ENCODE measurements around the gene DNAAF1. TPM values are rescaled to one million over a fixed set of nuclear protein-coding genes. Genes with fewer than 3 reads are reported as not detected.
"Not testable (repeated sequence)": the region's sequence is repeated elsewhere in the genome, so short reads cannot be mapped to it uniquely, and the experiment has no call there.

The DNAAF1 gene
- polyA plus RNA-seq, 1 of the 3 experiments (the other 2 are of a cell fraction), result 0.35 TPM

DNA sequence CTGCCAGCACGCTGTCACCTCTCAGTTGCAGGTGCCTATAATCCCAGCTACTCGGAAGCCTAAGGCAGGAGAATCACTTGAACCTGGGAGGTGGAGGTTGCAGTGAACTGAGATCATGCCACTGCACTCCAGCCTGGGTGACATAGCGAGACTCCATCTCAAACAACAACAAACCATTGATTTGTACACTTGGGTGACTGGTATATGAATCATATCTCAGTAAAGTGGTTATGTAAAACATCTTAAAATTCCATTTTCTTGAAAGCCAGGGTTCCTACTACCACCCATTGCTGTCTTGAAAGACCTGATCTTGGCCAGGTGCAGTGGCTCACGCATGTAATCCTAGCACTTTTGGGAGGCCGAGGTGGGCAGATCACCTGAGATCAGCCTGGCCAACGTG, 60.0 kb downstream of the DNAAF1 start:
- H3K4me3 ChIP-seq (ENCODE audit: low read depth in 2 of 2, low read length in 1 of 2); H3K9me3 ChIP-seq; H3K4me1 ChIP-seq (ENCODE audit: control insufficient read depth in 1 of 2, insufficient read depth in 2 of 2, low read depth in 1 of 2, low read length in 1 of 2); H4K20me1 ChIP-seq (ENCODE audit: insufficient read depth); H3K9me2 ChIP-seq; H3K27me3 ChIP-seq (ENCODE audit: insufficient read depth); H2AFZ ChIP-seq (ENCODE audit: low read depth); H3K79me2 ChIP-seq (ENCODE audit: insufficient read depth); H3K36me3 ChIP-seq (replicated peaks in 1 of 2; ENCODE audit: control insufficient read depth in 1 of 2, insufficient read depth in 2 of 2, low read length in 1 of 2); POLR2A ChIA-PET; DNase-seq; H3F3A ChIP-seq (replicated peaks; ENCODE audit: insufficient read depth); CTCF ChIA-PET; H3K27ac ChIP-seq (ENCODE audit: low read depth in 2 of 2, low read length in 1 of 2); H3K4me2 ChIP-seq; H3K9ac ChIP-seq: not testable (repeated sequence)
- TF ChIP-seq FOSL2 (IDR thresholded peaks at IDR 0.05; ENCODE audit: borderline replicate concordance, low read depth), result 0 out of 2 replicates have a peak, but pooled peaks have one; percentile 11
- 73% methylated on average over 6 of the region's 6 CpGs for WGBS (ENCODE audit: low lambda C conversion rate)

DNA sequence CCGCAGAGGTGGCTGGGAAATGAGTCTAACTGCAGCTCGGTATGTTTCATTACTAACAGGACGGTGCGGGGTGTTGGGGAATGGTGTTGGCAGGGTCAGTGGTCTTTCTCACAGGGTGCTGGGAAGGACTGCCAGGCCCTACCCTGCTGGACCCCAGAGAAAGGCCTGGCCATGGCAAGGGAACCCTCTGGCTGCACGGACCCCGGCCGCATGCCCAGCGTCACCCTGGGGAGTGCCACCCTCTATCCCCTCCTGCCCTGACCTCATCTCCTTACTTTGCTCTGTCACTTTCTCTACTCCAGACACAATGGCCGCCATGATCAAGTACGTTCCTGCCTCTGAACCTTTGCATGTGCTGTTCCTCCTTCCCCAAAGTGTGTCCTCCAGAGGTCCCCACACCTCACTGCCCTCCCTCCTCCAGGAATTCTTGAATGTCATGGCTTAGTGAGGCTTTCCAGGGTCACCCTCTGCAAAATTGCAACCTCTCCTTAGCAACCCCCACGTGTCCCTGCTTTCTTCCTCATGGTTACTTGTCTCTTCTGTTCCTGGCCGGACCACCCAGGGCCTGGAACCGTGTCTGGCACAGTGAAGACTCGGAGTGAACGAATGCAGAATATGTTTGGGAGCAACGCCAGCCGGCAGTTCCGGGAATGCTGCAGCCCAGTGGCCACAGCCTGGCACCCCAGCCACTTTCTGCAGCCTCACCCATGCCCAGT, 61.0 kb downstream of the DNAAF1 start:
- Histone ChIP-seq H3F3A (replicated peaks; ENCODE audit: insufficient read depth) (no peaks in the 10 kb centered on the region), H3K4me3 (ENCODE audit: low read depth in 2 of 2, low read length in 1 of 2) (no peak overlapping the region), H2AFZ (ENCODE audit: low read depth) (no peak overlapping the region), H3K9me3 (no peaks in the 10 kb centered on the region), H3K79me2 (ENCODE audit: insufficient read depth) (no peaks in the 10 kb centered on the region), H3K36me3 (replicated peaks in 1 of 2; ENCODE audit: control insufficient read depth in 1 of 2, insufficient read depth in 2 of 2, low read length in 1 of 2) (no peaks in the 10 kb centered on the region), H3K4me1 (ENCODE audit: control insufficient read depth in 1 of 2, insufficient read depth in 2 of 2, low read depth in 1 of 2, low read length in 1 of 2) (no peaks in the 10 kb centered on the region; a peak in 1 of 4 replicates), H4K20me1 (ENCODE audit: insufficient read depth) (no peaks in the 10 kb centered on the region), H3K9ac (no peak overlapping the region), H3K27me3 (ENCODE audit: insufficient read depth) (no peaks in the 10 kb centered on the region), H3K27ac (ENCODE audit: low read depth in 2 of 2, low read length in 1 of 2) (no peak overlapping the region), H3K4me2 (no peak overlapping the region), H3K9me2 (no peaks in the 10 kb centered on the region)
- TF ChIP-seq CHD2 (IDR thresholded peaks at IDR 0.05; ENCODE audit: low read length, partially characterized antibody) (no peak), MEF2A (IDR thresholded peaks at IDR 0.05; ENCODE audit: borderline replicate concordance, low read depth) (no peak), RXRA (IDR thresholded peaks at IDR 0.05; ENCODE audit: borderline replicate concordance, low read depth) (no peak), RAD21 (IDR thresholded peaks at IDR 0.05; ENCODE audit: low read length) (no peak), FOXJ3 (CRISPR knock-in tag; IDR thresholded peaks at IDR 0.05) (no peak), TCF12 (IDR thresholded peaks at IDR 0.05) (no peak), NFIC (IDR thresholded peaks at IDR 0.05; ENCODE audit: borderline replicate concordance) (no peak), GABPA (IDR thresholded peaks at IDR 0.05; ENCODE audit: low read depth) (no peak), JUND (IDR thresholded peaks at IDR 0.05) (no peak), POLR2AphosphoS5 (IDR thresholded peaks at IDR 0.05; ENCODE audit: low read depth, low read length) (no peak)
- TF ChIP-seq, protein P1, sequence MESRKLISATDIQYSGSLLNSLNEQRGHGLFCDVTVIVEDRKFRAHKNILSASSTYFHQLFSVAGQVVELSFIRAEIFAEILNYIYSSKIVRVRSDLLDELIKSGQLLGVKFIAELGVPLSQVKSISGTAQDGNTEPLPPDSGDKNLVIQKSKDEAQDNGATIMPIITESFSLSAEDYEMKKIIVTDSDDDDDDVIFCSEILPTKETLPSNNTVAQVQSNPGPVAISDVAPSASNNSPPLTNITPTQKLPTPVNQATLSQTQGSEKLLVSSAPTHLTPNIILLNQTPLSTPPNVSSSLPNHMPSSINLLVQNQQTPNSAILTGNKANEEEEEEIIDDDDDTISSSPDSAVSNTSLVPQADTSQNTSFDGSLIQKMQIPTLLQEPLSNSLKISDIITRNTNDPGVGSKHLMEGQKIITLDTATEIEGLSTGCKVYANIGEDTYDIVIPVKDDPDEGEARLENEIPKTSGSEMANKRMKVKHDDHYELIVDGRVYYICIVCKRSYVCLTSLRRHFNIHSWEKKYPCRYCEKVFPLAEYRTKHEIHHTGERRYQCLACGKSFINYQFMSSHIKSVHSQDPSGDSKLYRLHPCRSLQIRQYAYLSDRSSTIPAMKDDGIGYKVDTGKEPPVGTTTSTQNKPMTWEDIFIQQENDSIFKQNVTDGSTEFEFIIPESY (IDR thresholded peaks at IDR 0.05; ENCODE audit: borderline replicate concordance, low read depth), result no peak
- TF ChIP-seq, protein P2, sequence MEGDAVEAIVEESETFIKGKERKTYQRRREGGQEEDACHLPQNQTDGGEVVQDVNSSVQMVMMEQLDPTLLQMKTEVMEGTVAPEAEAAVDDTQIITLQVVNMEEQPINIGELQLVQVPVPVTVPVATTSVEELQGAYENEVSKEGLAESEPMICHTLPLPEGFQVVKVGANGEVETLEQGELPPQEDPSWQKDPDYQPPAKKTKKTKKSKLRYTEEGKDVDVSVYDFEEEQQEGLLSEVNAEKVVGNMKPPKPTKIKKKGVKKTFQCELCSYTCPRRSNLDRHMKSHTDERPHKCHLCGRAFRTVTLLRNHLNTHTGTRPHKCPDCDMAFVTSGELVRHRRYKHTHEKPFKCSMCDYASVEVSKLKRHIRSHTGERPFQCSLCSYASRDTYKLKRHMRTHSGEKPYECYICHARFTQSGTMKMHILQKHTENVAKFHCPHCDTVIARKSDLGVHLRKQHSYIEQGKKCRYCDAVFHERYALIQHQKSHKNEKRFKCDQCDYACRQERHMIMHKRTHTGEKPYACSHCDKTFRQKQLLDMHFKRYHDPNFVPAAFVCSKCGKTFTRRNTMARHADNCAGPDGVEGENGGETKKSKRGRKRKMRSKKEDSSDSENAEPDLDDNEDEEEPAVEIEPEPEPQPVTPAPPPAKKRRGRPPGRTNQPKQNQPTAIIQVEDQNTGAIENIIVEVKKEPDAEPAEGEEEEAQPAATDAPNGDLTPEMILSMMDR (IDR thresholded peaks at IDR 0.05), result no peak
- POLR2A ChIA-PET, result no interaction called here
- DNase-seq, result no peak
- WGBS (ENCODE audit: low lambda C conversion rate), result 74% methylated on average over 17 of the region's 18 CpGs
- CTCF ChIA-PET, result no interaction called here
